Measurements from ENCODE around the gene COA7.
A peak's percentile ranks its signal among the peaks of the same experiment; 100 is the strongest.

The COA7 gene

GRCh38 chr1:52667984-52668383, 30.2 kb downstream of the COA7 start:
- no peak for DNase-seq

DNA sequence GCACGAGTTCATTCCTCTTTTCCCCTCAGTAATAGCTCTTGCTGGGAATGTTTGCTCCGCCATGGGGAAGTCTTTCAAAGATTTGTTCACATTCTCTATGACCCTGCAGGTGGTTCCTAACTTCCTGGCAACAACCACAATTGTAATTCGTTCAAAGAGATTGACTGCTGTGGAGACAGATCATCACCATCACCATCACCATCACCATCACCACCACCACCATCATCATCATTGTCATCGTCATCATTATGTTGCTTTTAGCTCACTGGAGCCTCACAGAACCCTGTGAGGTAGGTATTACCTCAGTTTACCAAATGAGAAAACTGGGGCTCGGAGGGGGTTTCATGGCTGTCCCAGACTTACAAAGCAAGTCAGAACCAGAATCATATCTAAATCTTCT, 30.9 kb downstream of the COA7 start:
- no peak for DNase-seq

DNA sequence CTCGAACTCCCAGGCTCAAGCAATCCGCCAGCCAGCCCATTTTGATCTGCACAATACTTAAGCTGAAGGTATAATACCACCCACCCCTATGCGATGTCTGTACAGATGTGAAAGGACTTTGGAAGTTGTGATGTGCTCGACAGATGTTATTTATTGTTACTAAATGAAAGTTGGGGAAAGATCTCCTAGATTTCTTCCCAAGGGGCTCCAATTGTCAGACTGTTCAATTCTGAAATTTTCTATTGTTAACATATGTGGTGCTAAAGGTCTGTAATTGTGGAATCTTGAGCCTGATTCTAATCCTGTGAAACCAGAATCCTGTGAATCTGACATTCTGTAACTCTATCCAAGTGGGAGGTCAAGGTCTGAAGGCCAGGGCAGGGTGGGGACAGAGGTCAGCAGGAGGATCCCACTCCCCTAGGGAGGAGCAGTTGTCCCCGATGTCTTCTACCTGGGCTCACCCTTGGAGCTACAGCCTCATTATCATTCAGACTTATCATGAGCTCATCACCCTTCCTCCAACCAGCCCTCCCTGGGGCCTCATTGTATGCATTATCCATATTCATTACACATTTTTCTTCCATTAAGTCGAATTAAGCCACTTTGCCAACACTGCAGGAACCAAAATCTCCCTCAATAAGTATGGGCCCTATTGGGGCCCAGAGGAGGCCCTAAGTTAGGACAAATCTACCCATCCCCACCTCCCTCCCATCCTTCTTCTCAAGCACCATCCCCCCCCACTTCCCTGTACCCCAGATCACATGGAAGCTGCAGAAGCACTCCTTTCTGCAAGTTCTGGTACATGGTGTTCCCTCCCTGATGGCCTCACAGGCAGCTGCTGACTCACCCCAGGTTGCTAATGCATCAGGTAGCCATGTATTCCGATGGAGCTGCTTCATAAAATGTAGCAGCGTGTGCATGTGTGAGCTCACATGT, 32.9 kb downstream of the COA7 start:
- no peak for DNase-seq

GRCh38 chr1:52663716-52664115, 34.4 kb downstream of the COA7 start:
- no peak for DNase-seq

DNA sequence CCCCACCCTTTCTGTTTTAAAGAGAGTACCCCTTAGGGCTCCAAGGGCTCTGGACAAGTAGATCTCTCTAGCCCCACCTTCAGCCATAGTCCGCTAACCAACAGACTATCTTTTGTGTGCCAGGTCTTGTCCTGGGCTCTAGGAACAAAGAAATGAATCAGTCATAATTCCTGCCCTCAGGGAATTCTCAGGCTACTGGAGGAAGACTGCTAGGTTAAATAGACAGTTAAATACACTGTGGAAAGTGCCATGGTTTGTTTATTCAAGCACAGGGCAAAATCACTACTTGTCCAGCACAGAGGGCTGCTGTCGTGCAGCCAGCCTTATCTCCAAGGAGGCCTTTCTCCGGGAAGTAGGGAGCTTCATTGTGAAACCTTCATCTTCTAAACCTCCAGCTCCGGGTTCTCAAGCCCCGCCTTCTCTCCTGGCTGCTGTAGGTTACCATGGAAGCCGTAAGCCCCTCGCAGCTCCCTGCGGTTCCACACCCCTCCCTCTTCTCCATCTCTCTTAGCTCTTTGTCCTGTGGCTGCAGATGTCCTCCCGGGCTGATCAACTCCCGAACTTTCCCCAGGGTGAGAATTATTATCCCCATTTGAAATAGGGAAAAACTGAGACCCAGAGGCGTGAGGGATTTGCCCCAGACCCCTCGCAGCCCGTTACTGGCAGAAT, 35.4 kb downstream of the COA7 start:
- no peak for DNase-seq

GRCh38 chr1:52660807-52661206, 37.3 kb downstream of the COA7 start:
- DNase-seq = no peak

DNA sequence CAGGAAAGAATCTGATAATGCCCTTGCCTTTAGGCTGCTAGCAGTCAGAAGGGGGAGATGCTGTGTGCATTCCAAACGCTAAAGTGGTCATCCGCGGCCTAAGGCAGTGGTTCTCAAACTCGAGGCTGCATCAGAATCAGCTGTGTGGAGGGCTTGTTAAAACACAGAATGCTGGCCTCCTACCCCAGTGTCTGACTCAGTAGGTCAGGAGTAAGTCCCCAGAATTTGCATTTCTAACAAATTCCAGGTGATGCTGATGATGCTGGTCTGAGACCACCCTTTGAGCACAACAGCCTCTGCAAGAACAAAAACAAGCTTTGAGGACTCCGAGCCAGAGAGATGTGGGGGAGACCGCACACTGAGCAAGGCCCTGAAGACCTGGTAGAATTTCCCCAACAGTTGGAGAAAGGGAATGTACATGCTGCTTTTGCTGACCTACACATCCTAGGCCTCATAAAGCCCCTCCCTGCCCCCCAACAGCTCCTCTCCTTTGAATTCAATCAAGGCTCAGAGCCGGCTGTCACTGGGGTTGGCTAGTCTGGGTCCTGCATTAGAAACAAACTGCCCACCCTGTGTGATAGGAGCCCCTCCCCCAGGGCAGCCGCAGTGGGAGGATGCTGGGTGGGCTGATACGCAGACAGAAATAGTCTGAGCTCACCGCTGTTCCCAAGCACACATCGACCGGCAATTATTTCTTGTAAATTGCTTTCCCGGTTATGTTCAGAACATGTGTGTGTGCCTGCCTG, 38.1 kb downstream of the COA7 start:
- DNase-seq = no peak

GRCh38 chr1:52659356-52659755, 38.8 kb downstream of the COA7 start:
- no peak for DNase-seq

- peak; percentile 17 for DNase-seq
Measured at GRCh38 chr1:52658795-52659194, 39.4 kb downstream of the COA7 start.

- no peak for DNase-seq
Measured at GRCh38 chr1:52657702-52658101, 40.4 kb downstream of the COA7 start.

- DNase-seq = no peak
Measured at GRCh38 chr1:52654063-52654462, 44.1 kb downstream of the COA7 start.

- DNase-seq = no peak
Measured at GRCh38 chr1:52653207-52653849, 44.8 kb downstream of the COA7 start.

DNA sequence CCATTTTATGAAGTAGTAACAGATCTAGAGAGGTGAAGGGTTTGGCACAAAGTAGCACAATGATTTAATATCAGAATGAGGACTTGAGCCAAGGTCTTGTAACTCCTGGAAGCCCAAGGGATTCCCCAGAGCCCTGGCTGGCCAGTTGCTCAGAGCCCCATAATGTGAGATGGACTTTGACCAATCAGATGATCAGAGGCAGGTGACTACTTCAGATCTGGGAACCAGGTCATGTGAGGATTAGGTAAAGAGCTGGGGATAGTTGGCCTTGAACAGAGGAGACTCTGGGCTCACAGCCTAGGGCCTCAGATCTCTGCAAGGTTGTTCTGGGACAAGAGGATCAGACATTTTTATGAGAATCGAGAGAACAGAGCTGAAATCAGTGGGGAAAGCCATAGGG, 46.2 kb downstream of the COA7 start:
- no peak for DNase-seq

GRCh38 chr1:52645261-52645660, 52.9 kb downstream of the COA7 start:
- DNase-seq = no peak

DNA sequence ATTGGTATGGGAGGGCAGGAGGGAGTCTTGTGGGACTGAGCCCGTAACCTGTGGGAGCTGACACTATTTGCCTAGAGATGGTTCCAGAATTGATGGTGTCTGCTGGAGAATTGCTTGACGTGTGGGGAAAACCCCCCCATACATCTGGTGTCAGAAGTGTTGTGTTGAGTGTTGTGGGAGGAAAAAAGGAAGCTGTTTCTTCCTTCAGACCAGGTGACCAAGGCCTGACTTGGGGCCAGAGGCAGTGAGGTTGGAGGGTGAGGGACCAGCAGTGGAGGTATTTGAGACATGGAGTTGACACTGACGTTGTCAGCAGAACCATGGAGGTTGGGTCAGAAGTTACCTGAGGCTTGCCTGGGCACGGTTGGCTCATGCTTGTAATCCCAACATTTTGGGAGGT, 56.8 kb downstream of the COA7 start:
- no peak for DNase-seq

GRCh38 chr1:52640697-52641096, 57.5 kb downstream of the COA7 start:
- no peak for DNase-seq

- no peak for DNase-seq
Measured at GRCh38 chr1:52637946-52638345, 60.2 kb downstream of the COA7 start.

- peak; percentile 69 for DNase-seq
Measured at GRCh38 chr1:52636721-52637695, 61.1 kb downstream of the COA7 start.

DNA sequence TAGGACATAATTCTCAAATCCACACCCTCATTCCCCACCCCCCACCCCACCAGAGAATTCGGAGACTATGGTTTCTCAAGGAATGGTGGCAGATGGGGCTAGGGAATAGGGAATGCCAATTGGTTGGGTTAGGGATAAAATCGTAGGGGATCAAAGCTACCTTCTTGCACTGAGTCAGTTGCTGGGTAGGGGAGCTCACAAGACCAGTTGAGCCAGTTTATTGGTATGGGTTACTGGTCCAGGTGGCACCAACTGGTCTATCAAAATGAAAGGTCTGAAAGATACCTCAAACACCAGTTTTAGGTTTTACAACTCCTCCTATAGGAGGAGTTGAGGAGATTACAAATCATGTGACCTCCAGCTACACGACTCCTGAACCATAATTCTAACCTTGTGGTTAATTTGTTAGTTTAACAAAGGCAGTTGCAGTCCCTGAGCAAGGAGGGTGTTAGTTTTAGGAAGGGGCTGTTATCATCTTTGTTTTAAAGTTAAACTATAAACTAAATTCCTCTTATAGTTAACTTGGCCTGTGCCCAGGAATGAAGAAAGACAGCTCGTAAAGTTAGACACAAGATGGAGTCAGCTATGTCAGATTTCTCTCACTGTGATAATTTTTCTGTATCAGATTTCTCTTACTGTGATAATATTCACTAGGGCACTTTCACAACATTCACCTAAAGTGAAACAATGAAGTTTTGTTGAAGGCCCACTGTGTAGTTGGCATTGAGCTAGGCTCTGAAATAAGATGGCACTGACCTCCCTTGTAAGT, 62.6 kb downstream of the COA7 start:
- no peak for DNase-seq

Data from activated gamma-delta T cell treated with Interleukin-2 at 50 U/mL for 16 hours (primary cell).